Measurements from ENCODE around the gene BORCS5. TPM values are rescaled to one million over a fixed set of nuclear protein-coding genes. Genes with fewer than 3 reads are reported as not detected.
A peak's percentile ranks its signal among the peaks of the same experiment; 100 is the strongest.

Gene BORCS5
- polyA plus RNA-seq, 2 of the 4 experiments (the other 2 are of a cell fraction) = 5.1 to 10.2 TPM

GRCh38 chr12:12507121-12507520 lies 150.2 kb downstream of the BORCS5 start:
- no peak for DNase-seq (ENCODE audit: low read depth in 1 of 2, low spot score in 1 of 2)
- ATAC-seq = no peak
- FAIRE-seq = no peak

GRCh38 chr12:12508612-12509011 lies 151.7 kb downstream of the BORCS5 start:
- Histone ChIP-seq H3K4me3 (no peak overlapping the region), H3K4me1 (peaks cover 53% of the 10 kb centered on the region), H3K9me3 (no peaks in the 10 kb centered on the region), H3K27ac (no peak overlapping the region), H3K4me2 (no peak overlapping the region)
- ATAC-seq (no peak), FAIRE-seq (no peak), DNase-seq (ENCODE audit: low read depth in 1 of 2, low spot score in 1 of 2) (no peak)
- POLR2A ChIA-PET = no interaction called here
- no peak for TF ChIP-seq TFCP2L1 (CRISPR knock-in tag; IDR thresholded peaks at IDR 0.05)
- WGBS (ENCODE audit: missing lambda C conversion rate) = 93% methylated on average over 2 of the region's 2 CpGs
- CTCF ChIA-PET = no interaction called here

More at GRCh38 chr12:12507121-12507520, 150.2 kb downstream of the BORCS5 start:
- ChIA-PET POLR2A (no interaction called here), CTCF (no interaction called here)
- Histone ChIP-seq H3K9me3 (no peaks in the 10 kb centered on the region), H3K4me2 (no peak overlapping the region), H3K27ac (no peak overlapping the region), H3K4me3 (no peak overlapping the region), H3K4me1 (peaks cover 52% of the 10 kb centered on the region)
- no peak for TF ChIP-seq BCL3 (IDR thresholded peaks at IDR 0.05)
- TF ChIP-seq CHD4 (IDR thresholded peaks at IDR 0.05; ENCODE audit: borderline replicate concordance) = no peak
- TF ChIP-seq HOXB5 (CRISPR knock-in tag; IDR thresholded peaks at IDR 0.05) = no peak
- no peak for TF ChIP-seq NFE2L2 (conservative IDR thresholded peaks at IDR 0.05; ENCODE audit: low read length)
- no peak for TF ChIP-seq NR3C1 (IDR thresholded peaks at IDR 0.05)
- no peak for TF ChIP-seq SREBF2 (IDR thresholded peaks at IDR 0.05)
- no peak for TF ChIP-seq CBX2 (IDR thresholded peaks at IDR 0.05; ENCODE audit: borderline replicate concordance, low read depth)
- TF ChIP-seq MYC (IDR thresholded peaks at IDR 0.05; ENCODE audit: borderline replicate concordance, low read length) = no peak
- no peak for TF ChIP-seq REST (IDR thresholded peaks at IDR 0.05)
- TF ChIP-seq CHD2 (IDR thresholded peaks at IDR 0.05; ENCODE audit: low read length, partially characterized antibody) = no peak
- no peak for TF ChIP-seq KDM5A (IDR thresholded peaks at IDR 0.05)
- no peak for TF ChIP-seq HDAC2 (IDR thresholded peaks at IDR 0.05)
- no peak for TF ChIP-seq SMC3 (IDR thresholded peaks at IDR 0.05)
- no peak for TF ChIP-seq PBX3 (IDR thresholded peaks at IDR 0.05)
- no peak for TF ChIP-seq RNF2 (IDR thresholded peaks at IDR 0.05; ENCODE audit: borderline replicate concordance, low read depth)
- no peak for TF ChIP-seq JUNB (IDR thresholded peaks at IDR 0.05)
- no peak for TF ChIP-seq RFX5 (IDR thresholded peaks at IDR 0.05)
- no peak for TF ChIP-seq GATA3 (IDR thresholded peaks at IDR 0.05; ENCODE audit: borderline replicate concordance)
- TF ChIP-seq RARB (CRISPR knock-in tag; IDR thresholded peaks at IDR 0.05) = no peak
- 94% methylated on average over 1 of the region's 1 CpG for WGBS (ENCODE audit: missing lambda C conversion rate)

GRCh38 chr12:12510141-12510540 lies 153.3 kb downstream of the BORCS5 start:
- ATAC-seq = peak; percentile 77 to 79
- Histone ChIP-seq H3K4me2 (0 out of 3 replicates have a peak overlapping the region, but pooled peaks have one; percentile 9), H3K27ac (peak overlapping the region in 1 of 2 experiments; percentile 44; a peak in 2 of 6 replicates), H3K4me1 (peaks cover 50% of the 10 kb centered on the region), H3K9me3 (no peaks in the 10 kb centered on the region), H3K4me3 (no peak overlapping the region)
- WGBS (ENCODE audit: missing lambda C conversion rate) = 87% methylated on average over 2 of the region's 2 CpGs
- CTCF ChIA-PET = interaction anchor here (1.2 kb wide), 2 partner anchors 23 to 133 kb away, joined by 3 read pairs; no protein-coding TSS in a partner anchor
- POLR2A ChIA-PET = no interaction called here
- TF ChIP-seq POLR2A (IDR thresholded peaks at IDR 0.05; ENCODE audit: low read length) = no peak
- TF ChIP-seq JUNB (IDR thresholded peaks at IDR 0.05) = no peak
- no peak for TF ChIP-seq EHMT2 (IDR thresholded peaks at IDR 0.05; ENCODE audit: low read depth)
- no peak for TF ChIP-seq HOXA7 (CRISPR knock-in tag; IDR thresholded peaks at IDR 0.05)
- DNase-seq (ENCODE audit: low read depth in 1 of 2, low spot score in 1 of 2) = no peak
- no peak for FAIRE-seq
